ENCODE data around the gene DTNBP1.

Gene DTNBP1

DNA sequence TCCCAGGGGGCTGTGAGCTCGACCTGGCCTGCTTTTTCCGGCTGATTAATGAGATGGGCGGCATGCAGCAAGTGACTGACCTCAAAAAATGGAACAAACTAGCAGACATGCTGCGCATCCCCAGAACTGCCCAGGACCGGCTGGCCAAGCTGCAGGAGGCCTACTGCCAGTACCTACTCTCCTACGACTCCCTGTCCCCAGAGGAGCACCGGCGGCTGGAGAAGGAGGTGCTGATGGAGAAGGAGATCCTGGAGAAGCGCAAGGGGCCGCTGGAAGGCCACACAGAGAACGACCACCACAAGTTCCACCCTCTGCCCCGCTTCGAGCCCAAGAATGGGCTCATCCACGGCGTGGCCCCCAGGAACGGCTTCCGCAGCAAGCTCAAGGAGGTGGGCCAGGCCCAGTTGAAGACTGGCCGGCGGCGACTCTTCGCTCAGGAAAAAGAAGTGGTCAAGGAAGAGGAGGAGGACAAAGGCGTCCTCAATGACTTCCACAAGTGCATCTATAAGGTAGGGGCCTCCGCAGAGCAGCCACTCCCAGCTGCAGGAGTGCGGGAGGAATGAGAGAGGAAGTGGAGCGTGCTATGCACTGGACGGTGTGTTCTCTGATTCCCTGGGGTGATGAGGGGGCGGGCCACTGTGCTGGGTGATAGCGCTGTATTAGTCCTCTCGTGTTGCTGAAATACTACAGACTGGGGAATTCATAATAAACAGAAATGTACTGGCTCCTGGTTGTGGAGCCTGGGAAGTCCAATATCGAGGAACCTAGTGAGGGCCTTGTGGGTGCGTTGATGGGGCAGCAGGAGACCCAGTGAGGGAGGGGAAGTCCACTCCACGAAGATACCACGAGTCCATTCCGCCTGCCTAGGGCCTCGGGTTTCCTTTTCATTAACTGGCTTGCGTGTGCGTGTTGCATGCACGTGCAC, 161.7 kb downstream of the DTNBP1 start:
- H3K4me3 ChIP-seq (ENCODE audit: low read length) = no peak overlapping the region
- H3K9me3 ChIP-seq (ENCODE audit: control insufficient read depth, insufficient read depth, low read length) = no peaks in the 10 kb centered on the region
- no peaks in the 10 kb centered on the region for H4K20me1 ChIP-seq (ENCODE audit: control insufficient read depth, insufficient read depth, low read depth, low read length)
- TF ChIP-seq EZH2phosphoT487 (IDR thresholded peaks at IDR 0.05; ENCODE audit: borderline replicate concordance, low read length) = no peak
- TF ChIP-seq, protein P1, sequence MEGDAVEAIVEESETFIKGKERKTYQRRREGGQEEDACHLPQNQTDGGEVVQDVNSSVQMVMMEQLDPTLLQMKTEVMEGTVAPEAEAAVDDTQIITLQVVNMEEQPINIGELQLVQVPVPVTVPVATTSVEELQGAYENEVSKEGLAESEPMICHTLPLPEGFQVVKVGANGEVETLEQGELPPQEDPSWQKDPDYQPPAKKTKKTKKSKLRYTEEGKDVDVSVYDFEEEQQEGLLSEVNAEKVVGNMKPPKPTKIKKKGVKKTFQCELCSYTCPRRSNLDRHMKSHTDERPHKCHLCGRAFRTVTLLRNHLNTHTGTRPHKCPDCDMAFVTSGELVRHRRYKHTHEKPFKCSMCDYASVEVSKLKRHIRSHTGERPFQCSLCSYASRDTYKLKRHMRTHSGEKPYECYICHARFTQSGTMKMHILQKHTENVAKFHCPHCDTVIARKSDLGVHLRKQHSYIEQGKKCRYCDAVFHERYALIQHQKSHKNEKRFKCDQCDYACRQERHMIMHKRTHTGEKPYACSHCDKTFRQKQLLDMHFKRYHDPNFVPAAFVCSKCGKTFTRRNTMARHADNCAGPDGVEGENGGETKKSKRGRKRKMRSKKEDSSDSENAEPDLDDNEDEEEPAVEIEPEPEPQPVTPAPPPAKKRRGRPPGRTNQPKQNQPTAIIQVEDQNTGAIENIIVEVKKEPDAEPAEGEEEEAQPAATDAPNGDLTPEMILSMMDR (IDR thresholded peaks at IDR 0.05; ENCODE audit: low read depth, low read length, poor library complexity, severe bottlenecking) = no peak
- H3F3A ChIP-seq (ENCODE audit: control insufficient read depth, insufficient read depth) = no peaks in the 10 kb centered on the region
- H3K9me2 ChIP-seq (replicated peaks; ENCODE audit: control insufficient read depth, low read length) = no peaks in the 10 kb centered on the region
- H3K4me1 ChIP-seq (ENCODE audit: control insufficient read depth, low read length) = no peaks in the 10 kb centered on the region
- no peaks in the 10 kb centered on the region for H3K27me3 ChIP-seq (ENCODE audit: control insufficient read depth, low read length)
- no peaks in the 10 kb centered on the region for H3K36me3 ChIP-seq (ENCODE audit: control insufficient read depth, low read length)
- H3K27ac ChIP-seq (ENCODE audit: low read depth, low read length) = no peak overlapping the region
- no peaks in the 10 kb centered on the region for H3K79me2 ChIP-seq (ENCODE audit: control insufficient read depth, low read length)
- H3K4me2 ChIP-seq (ENCODE audit: low read length) = no peak overlapping the region

DNA sequence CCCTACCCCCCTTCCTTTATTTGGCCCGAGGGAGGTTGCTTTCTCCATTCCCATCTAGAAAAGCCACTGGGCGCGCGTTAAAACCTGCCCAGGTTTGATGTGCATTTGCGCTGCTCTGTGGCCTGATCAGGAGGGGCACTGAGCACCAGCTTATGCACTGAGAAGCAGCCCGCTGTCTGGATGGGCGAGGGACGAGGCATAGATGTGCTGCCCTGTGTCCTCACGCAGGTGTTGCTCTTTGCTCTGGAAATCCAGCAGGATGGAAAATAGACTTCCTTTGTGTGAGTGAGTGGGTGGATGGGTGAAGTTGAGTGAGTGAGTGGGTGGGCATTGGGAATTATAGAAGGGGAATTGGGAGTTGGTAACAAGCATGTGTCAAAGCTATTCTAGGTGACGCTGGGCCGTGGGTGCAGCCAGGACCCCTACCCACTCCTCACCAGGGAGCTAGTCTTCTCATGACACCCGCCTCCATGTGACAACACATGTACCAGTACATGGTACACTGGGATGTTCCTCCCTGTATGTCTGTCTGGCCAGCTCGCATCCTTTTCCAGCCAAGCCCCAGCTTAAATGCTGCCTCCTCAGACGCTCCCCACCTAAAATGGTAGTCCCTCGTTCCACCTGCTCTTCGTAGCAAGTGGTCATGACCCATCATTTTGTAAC, 162.6 kb downstream of the DTNBP1 start:
- Histone ChIP-seq H3K9me2 (replicated peaks; ENCODE audit: control insufficient read depth, low read length) (no peaks in the 10 kb centered on the region), H3K79me2 (ENCODE audit: control insufficient read depth, low read length) (no peaks in the 10 kb centered on the region), H3K36me3 (ENCODE audit: control insufficient read depth, low read length) (no peaks in the 10 kb centered on the region), H4K20me1 (ENCODE audit: control insufficient read depth, insufficient read depth, low read depth, low read length) (no peaks in the 10 kb centered on the region), H3K4me2 (ENCODE audit: low read length) (no peak overlapping the region), H3K9me3 (ENCODE audit: control insufficient read depth, insufficient read depth, low read length) (no peaks in the 10 kb centered on the region), H3F3A (ENCODE audit: control insufficient read depth, insufficient read depth) (no peaks in the 10 kb centered on the region), H3K4me3 (ENCODE audit: low read length) (no peak overlapping the region), H3K27ac (ENCODE audit: low read depth, low read length) (no peak overlapping the region), H3K27me3 (ENCODE audit: control insufficient read depth, low read length) (no peaks in the 10 kb centered on the region), H3K4me1 (ENCODE audit: control insufficient read depth, low read length) (no peaks in the 10 kb centered on the region)
- TF ChIP-seq, protein P1 (IDR thresholded peaks at IDR 0.05; ENCODE audit: low read depth, low read length, poor library complexity, severe bottlenecking) = no peak
- no peak for TF ChIP-seq EZH2phosphoT487 (IDR thresholded peaks at IDR 0.05; ENCODE audit: borderline replicate concordance, low read length)

DNA sequence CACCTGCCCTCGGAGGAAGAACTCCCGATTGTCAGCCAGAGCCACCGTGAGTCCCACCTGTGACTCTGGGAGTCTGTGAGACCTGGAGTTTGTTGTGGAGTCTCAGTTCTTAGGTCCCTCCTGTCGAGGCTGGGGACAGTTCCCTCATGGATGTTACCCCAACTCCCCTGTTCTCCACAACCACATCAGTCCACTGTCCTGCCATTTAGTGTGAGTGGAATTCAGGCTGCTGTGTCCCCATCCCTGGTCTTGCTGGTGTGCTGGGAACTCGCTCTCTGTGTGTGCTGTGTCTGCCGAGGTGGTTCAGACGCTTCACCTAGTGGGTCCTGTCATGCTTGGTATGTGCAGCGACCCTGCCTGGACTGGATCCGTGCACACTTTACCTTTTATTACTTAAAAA, 163.2 kb downstream of the DTNBP1 start:
- Histone ChIP-seq H3K4me3 (ENCODE audit: low read length) (no peak overlapping the region), H3K27ac (ENCODE audit: low read depth, low read length) (no peak overlapping the region), H3K4me2 (ENCODE audit: low read length) (no peak overlapping the region), H3K4me1 (ENCODE audit: control insufficient read depth, low read length) (no peaks in the 10 kb centered on the region), H4K20me1 (ENCODE audit: control insufficient read depth, insufficient read depth, low read depth, low read length) (no peaks in the 10 kb centered on the region), H3K36me3 (ENCODE audit: control insufficient read depth, low read length) (no peaks in the 10 kb centered on the region), H3K79me2 (ENCODE audit: control insufficient read depth, low read length) (no peaks in the 10 kb centered on the region), H3K27me3 (ENCODE audit: control insufficient read depth, low read length) (no peaks in the 10 kb centered on the region), H3K9me3 (ENCODE audit: control insufficient read depth, insufficient read depth, low read length) (no peaks in the 10 kb centered on the region), H3F3A (ENCODE audit: control insufficient read depth, insufficient read depth) (no peaks in the 10 kb centered on the region), H3K9me2 (replicated peaks; ENCODE audit: control insufficient read depth, low read length) (no peaks in the 10 kb centered on the region)
- TF ChIP-seq, protein P1 (IDR thresholded peaks at IDR 0.05; ENCODE audit: low read depth, low read length, poor library complexity, severe bottlenecking) = no peak
- TF ChIP-seq EZH2phosphoT487 (IDR thresholded peaks at IDR 0.05; ENCODE audit: borderline replicate concordance, low read length) = no peak
